NCI-H748 (cell line): Measurements from ENCODE around the gene ZBTB7C.

ENCODE experiments used
- DNase-seq: peaks from one replicate; lab custom pipeline; 2025; ENCODE audit not compliant: unreplicated experiment; lab: John Stamatoyannopoulos, UW

Gene ZBTB7C

DNA sequence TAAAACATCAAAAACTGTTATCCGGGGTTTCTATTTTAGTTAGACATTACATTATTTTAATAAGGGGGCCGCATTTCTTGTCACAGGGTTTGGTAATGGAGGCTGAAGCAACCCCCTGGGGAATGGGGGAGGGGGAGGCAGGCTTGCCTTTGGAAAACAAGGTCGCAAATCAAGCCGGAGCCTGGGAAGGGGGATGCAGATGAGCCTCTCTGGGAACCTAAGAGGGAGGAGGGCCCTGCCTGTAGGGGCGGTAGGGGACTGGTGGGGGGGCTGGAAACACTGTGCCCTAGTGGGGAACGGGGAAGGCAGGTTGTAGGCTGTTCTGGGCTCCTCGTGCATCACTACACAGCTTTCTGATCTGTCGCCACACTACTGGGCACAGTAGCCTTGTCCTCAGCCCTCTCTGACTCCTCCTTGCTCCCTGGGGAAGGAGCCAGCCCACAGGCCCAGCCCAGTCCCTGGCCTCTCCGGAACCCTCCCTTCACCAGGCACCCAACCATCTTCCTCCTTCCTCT lies 308.5 kb downstream of the ZBTB7C start:
- peak; percentile 10 for DNase-seq

DNA sequence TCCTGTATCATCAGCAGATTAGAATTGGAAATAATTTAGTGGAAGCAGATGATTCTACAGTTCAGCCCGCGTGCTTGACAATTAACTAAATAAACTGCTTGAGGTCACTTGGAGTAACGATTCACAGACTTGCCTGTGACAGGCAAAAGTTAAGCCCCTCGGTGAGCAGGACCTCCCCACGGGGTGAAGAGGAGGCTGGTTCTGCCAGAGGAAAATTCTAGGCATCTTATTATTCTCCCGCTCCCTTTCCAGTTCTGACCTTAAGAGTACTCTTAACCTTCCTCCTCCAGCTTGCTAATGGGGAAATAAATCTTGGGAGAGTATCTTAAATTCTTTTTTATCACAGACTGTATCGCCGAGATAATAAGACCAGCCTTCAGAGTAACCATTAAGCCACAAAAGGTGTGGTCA lies 309.0 kb downstream of the ZBTB7C start:
- no peak for DNase-seq

GRCh38 chr18:48099481-48100164 lies 309.6 kb downstream of the ZBTB7C start:
- no peak for DNase-seq

DNA sequence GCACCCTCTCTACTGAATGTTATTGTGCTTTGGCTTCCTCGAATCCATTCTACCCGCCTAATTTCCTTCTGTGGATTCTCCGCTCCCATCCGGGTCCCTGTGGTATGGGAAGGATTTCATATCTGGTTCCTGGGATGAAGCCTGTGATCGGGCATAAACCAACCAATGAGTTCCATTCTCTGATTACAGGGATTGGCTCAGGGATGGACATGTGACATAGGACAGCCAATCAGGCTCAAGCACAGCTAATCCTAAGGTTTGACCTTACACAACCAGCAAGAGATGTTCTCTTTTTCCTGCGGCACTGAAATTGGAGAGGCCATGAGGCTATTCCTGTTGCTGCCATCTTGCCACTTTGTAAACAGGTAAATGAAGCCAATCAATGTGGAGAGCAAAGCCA lies 310.6 kb downstream of the ZBTB7C start:
- no peak for DNase-seq

DNA sequence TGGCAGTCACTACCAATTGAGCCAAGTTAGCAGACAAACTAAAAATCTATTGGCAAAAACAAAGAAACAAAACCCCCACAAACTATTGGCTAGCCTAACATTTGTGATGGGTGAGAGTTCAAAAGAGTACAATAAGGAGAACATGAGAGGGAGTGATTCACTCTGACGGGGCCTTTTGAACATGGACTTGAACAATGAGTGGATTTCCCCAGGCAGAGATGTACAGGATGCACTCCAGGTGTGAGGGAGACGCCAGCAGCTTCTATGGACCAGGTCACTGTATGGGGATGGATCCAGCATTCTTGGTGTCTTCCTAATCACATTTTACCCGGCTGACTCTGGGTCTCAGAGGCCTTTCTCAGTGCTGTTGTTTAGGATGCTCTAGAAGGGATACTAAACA lies 311.2 kb downstream of the ZBTB7C start:
- DNase-seq: no peak

DNA sequence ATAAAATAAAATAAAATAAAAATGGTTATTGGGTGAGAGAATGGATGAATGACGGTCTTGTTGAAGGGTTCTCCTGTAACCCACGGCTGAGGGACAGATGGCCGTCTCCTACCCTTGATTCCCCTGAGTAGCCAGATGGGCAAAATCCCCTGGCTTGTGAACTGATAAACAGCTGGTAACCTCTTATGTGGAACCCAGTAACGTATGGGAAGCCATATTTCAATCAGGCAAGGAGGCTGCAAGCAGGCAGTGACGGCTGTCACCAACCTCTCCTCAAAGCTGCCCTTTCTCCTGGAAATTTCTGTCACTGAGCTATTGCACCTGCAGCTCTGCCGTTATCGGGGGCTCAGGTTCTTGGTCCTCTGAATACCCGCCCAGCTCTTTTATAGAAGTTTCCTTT lies 313.5 kb downstream of the ZBTB7C start:
- DNase-seq: no peak

- no peak for DNase-seq
Observed at GRCh38 chr18:48093104-48093503, 316.1 kb downstream of the ZBTB7C start.

DNA sequence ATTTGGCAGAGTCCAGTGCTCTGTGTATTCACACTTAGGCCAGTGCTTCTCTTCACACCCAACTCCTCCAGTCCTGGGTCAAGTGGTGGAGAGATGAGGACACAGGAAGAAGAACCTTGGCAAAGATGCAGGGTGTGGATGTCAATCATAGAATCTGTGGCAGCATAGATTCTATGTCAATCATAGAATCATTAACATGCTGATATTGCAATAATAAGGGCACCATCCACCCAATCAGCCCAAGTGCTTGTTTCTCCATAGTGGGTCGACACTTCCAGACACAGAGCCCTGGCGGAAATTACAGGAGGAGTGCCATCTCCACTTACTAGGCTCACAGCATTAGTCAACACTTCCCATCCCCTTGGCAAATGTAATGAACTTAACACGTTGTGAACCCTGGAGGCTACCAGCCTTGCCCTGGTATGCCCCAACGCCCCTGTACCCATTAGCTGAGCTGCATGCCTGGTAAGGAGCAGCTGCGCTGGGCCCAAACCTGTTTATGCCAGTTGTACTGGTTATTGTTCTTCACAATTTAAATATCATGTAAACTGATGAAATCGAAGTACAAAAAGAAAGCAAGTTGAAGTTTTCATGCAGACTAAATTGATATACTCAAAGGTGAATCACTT lies 317.2 kb downstream of the ZBTB7C start:
- no peak for DNase-seq

DNA sequence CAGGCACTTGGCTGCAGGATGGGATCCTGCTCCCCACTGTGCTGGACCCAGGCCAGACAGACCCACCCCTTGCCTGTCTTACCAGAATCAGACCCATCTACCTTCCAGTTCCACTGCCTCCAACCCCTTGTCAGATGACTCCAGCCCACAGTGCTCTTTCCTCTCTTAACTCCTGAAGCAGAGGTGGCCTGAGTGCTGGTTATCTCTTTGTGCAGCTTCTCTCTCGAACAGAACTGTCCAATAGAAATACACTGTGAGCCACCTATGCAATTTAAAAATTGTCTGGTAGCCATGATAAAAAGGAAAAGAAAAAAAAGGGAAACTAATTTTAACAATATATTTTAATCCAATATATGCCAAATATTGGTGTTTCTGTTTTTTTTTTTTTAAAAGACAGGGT lies 318.5 kb downstream of the ZBTB7C start:
- no peak for DNase-seq

GRCh38 chr18:48090021-48090420 lies 319.2 kb downstream of the ZBTB7C start:
- no peak for DNase-seq

DNA sequence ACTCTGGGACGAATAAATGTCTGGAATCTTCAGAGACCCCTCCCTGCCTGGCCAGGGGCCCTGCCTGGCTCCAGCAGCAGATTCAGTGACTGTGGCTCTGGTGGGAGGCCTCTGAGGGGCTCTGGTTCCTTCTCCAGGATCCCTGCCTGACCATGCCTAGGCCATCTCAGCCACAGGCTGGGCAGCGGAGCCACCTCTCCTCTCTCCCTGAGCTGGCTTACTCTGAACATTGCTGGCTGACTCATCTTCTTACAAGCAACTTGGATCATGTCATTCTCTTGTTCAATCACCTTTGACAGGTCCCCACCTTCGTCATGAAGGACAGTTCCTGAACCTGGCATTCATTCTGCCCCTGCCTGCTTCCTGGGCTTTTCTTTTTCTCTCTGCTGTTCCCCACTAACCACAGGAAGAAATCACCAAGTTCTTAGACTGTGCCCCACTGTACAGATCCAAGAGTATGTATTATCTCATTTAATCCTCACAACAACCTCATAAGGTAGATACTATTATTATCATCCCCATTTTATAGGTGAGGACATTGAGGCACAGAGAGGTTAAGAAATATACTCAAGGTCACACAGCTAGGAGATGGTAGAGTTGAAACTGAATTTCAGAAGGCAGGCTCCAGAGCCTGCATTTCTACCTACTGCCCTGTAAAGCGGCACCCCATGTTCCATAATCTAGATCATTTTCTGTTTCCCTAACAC lies 323.2 kb downstream of the ZBTB7C start:
- DNase-seq: no peak

- no peak for DNase-seq
Observed at GRCh38 chr18:48084858-48085257, 324.3 kb downstream of the ZBTB7C start.

- DNase-seq: no peak
Observed at GRCh38 chr18:48084041-48084757, 325.0 kb downstream of the ZBTB7C start.

DNA sequence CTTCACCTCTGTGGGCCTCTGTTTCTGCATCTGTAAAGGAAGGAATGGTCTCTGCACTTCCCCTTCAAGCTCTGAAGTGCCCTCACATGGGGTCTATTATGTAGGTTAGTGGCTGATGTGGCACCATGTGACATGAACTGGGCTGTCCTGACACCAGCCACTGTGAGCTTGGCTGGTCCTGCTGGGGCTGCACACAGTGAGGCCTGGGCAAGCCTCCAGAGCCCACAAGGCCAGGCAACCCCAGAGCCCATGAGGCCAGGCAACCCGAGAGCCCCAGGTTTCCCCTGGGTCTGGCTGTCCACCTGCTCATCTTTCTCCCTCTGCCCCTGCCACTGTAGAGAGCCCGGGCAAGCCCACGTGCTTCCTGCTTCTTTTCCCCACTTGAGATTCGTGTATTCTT lies 328.6 kb downstream of the ZBTB7C start:
- DNase-seq: no peak

- DNase-seq: no peak
Observed at GRCh38 chr18:48079885-48080284, 329.3 kb downstream of the ZBTB7C start.

DNA sequence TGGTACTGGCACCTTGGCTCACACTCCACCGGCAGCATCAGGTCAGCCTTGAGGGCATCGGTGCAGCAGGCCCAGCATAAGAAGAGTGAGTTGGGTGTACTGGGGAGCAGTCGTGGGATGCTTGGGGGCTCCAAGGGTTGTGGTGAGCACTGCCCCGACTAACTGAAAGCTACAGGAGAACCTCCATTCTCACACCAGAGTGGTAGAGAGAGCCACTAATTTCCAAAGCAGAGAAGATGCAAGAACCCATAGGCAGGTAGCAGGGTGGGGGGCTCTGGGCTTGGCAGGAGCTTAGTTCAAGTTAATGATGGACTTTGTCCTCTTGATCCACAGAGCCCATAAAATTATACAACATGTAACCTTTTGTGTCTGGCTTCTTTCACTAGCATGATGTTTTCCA lies 330.7 kb downstream of the ZBTB7C start:
- DNase-seq: no peak

- no peak for DNase-seq
Observed at GRCh38 chr18:48077291-48077690, 331.9 kb downstream of the ZBTB7C start.

GRCh38 chr18:48076461-48076860 lies 332.7 kb downstream of the ZBTB7C start:
- DNase-seq: no peak

GRCh38 chr18:48075707-48076093 lies 333.5 kb downstream of the ZBTB7C start:
- DNase-seq: no peak

DNA sequence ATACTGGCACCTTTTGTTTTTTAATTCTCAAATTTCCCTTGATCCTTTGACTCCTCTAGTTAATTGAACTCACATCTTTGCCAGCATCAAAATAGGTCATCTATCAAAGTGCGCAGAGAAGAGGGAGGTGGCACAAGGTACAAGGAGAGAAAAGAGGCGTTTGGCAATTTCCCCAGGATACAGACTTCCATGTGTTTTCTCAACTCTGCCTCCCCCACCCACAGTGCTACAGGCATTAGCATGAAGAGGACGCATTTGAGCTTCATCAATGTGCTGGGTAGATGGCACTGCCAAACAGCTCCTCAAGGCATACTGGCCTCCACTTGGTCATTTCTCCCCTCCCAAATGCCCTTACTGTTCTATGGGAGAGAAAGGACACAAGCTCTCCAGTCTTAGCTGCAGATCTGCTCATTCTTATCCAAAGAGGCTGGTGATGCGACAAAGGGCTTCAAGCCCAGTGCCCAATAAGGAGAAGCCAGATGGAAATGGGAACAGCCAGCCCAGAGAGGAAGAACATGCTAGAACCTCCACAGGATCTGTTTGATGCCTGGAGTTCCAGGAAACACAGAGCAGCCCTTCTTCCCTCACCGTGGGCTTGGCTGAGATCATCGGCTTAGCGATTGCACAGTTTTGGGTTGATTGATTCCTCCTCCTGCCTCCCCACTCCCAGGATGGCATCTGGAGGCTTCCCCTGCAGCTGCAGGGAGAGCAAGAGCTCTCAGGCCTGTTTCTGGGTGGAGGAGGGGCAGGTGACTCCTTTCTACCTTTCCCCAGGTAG lies 334.1 kb downstream of the ZBTB7C start:
- DNase-seq: no peak
